ENCODE measurements around the gene TCF7L2.

Gene TCF7L2

DNA sequence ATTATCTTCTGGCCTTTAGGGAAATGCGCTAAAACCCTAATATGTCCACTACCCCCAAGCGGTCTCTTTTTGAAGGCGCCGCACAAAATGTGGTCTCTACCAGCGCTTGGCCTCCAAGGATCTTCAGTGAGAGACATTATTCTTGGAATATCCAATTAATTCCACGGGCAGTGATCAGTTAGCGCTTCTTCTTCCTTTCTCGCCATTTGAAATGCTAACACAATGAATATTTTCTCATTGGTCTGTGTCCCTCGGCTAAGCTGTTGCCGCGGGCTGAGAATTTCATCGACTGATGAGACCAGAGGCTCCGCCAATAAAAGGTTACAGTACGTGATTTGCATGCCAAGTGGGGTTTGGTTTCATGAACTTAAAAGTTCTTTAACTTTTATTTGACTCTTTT is 169.8 kb downstream of the TCF7L2 start:
- no peaks in the 10 kb centered on the region for H3K9me3 Mint-ChIP-seq
- H3K27ac Mint-ChIP-seq, result no peak overlapping the region
- H3K4me3 Mint-ChIP-seq, result no peak overlapping the region
- H3K36me3 Mint-ChIP-seq (ENCODE audit: low read depth), result no peaks in the 10 kb centered on the region
- peaks cover 19% of the 10 kb centered on the region for H3K27me3 Mint-ChIP-seq (ENCODE audit: low read depth)
- H3K4me1 Mint-ChIP-seq (ENCODE audit: low read depth), result no peaks in the 10 kb centered on the region
- DNase-seq (ENCODE audit: low spot score), result no peak

DNA sequence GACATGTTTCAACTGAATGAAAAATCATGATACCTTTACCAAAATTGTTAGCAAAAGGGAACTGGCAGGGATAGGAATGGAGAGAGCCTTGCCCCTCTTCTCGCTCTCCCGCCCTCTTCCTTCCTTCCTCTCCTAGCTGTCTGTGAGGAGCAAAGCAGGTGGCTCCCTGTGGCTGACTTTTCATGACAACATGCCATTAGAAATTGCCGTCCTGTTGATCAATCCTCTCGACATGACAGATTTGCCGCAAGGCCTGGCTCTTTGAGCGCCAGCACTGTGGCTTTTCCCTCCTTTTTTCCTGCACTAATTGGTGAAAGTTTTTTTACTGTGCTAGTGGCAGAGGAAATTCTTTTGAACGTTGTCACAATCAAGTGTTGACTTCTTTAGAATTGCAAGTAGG is 171.1 kb downstream of the TCF7L2 start:
- Mint-ChIP-seq H3K9me3 (no peaks in the 10 kb centered on the region), H3K27me3 (ENCODE audit: low read depth) (peaks cover 29% of the 10 kb centered on the region), H3K4me3 (no peak overlapping the region), H3K4me1 (ENCODE audit: low read depth) (no peaks in the 10 kb centered on the region), H3K36me3 (ENCODE audit: low read depth) (no peaks in the 10 kb centered on the region), H3K27ac (no peak overlapping the region)
- no peak for DNase-seq (ENCODE audit: low spot score)

DNA sequence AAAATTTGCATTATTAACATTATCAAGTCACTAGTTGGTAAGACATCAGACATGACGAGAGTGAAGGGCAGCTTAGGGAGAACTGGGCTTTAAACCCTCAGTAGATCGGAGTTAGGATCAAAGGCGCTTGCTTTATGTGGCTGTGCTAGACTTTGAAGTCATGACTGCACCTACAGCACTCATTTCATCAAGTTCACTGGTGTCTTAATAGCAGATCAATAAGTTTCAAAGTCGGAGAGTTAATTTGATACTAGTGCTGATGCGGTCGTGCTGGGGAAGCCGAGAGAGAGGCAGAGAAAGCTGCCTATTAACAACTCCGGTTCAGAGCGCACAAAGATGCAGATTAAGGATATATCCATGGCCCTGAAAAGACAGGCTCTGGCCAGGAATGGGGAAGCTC is 172.9 kb downstream of the TCF7L2 start:
- H3K9me3 Mint-ChIP-seq, result no peaks in the 10 kb centered on the region
- peaks cover 40% of the 10 kb centered on the region for H3K27me3 Mint-ChIP-seq (ENCODE audit: low read depth)
- no peak overlapping the region for H3K4me3 Mint-ChIP-seq
- no peak for DNase-seq (ENCODE audit: low spot score)
- H3K27ac Mint-ChIP-seq, result no peak overlapping the region
- no peaks in the 10 kb centered on the region for H3K36me3 Mint-ChIP-seq (ENCODE audit: low read depth)
- H3K4me1 Mint-ChIP-seq (ENCODE audit: low read depth), result no peaks in the 10 kb centered on the region

DNA sequence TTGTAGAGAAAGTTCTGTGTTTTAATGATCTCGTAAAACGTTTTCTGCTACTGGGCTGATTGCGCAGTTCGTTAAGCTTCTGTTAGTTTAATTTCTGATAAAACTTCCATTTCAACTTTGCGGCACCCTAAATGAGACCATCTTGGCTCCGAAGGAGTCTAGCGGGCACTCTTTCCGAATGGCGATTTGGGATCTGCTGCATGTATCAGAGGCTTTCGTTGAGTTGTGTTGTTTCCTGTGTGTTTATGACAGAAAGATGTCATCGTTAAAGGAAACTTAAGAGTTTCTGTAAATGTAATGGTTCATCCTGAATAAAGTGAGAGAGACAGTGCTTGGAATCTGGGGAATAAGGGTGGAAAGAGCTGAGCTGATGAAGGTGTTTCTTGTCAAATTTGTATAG is 174.7 kb downstream of the TCF7L2 start:
- H3K27me3 Mint-ChIP-seq (ENCODE audit: low read depth), result peaks cover 51% of the 10 kb centered on the region
- DNase-seq (ENCODE audit: low spot score), result no peak
- H3K4me3 Mint-ChIP-seq, result no peak overlapping the region
- no peaks in the 10 kb centered on the region for H3K36me3 Mint-ChIP-seq (ENCODE audit: low read depth)
- no peaks in the 10 kb centered on the region for H3K9me3 Mint-ChIP-seq
- no peak overlapping the region for H3K27ac Mint-ChIP-seq
- no peaks in the 10 kb centered on the region for H3K4me1 Mint-ChIP-seq (ENCODE audit: low read depth)

DNA sequence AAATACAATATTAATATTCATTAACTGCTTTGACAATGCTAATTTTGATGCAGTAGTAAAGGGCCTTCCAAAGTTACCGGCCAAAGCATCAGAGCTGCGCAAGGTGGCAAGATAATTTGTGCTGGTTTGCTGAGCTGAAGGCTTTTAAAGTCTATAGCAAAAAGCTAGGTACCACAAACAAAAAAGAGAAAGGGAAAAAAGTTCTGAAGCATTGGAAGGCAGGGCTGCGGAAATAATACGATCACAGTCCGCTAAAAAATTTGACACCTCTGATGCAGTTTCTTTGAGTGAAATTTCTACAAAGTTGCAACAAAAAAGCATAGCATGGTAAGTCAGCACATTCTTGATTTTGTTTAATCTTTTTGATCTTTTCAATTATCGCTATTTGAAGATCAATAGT is 175.6 kb downstream of the TCF7L2 start:
- H3K4me3 Mint-ChIP-seq, result no peak overlapping the region
- H3K27ac Mint-ChIP-seq, result no peak overlapping the region
- DNase-seq (ENCODE audit: low spot score), result no peak
- no peaks in the 10 kb centered on the region for H3K4me1 Mint-ChIP-seq (ENCODE audit: low read depth)
- H3K27me3 Mint-ChIP-seq (ENCODE audit: low read depth), result peaks cover 52% of the 10 kb centered on the region
- H3K36me3 Mint-ChIP-seq (ENCODE audit: low read depth), result no peaks in the 10 kb centered on the region
- H3K9me3 Mint-ChIP-seq, result no peaks in the 10 kb centered on the region

DNA sequence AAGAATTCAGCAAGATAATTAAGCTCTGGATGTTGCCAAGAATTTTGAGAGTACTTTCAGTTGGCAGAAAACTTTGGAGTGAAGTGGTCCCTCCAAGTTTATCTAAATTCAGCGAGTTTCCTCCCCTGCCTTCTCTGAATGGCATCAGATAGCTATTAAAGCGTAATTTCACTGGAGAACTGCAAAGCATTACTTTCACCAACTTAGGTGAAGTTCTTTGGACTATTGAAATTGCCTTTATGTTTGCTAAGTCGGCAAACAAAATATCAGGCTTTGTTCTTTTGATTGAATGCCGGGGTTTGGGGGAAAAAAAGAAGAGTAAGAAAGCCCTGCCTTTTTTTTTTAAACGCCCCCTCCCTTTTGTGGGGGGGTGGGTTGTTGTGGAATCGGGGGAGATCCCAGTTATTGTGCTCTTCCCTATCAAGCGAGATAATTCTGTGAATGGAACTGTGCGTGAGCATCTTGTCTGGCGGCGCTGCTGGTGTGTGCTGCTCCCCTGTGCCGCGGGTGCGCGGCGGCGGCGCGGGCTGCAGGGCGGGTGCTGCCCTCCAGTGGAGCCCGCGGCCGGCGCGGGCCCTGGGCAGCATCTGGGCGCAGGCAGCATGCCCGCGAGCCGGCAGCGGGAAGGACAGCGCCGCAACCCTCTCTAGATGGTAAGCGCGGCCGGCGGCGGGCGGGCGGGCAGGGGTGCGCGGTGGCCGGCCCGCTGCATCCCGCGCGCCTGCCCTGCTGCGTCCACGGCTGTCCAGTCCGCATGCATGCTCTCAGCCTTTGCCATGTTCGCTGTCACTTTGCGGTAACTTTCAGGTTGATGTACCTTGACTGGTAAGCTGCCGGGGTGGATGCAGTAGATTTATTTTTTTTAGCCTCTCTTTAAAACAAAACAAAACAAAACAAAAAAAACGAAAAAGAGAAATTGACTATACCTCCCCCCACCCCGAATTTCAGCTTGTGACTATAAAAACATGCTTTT is 176.5 kb downstream of the TCF7L2 start:
- H3K27me3 Mint-ChIP-seq (ENCODE audit: low read depth), result peaks cover 52% of the 10 kb centered on the region
- peak; percentile 12 for DNase-seq (ENCODE audit: low spot score)
- no peaks in the 10 kb centered on the region for H3K36me3 Mint-ChIP-seq (ENCODE audit: low read depth)
- H3K4me3 Mint-ChIP-seq, result no peak overlapping the region
- H3K9me3 Mint-ChIP-seq, result no peaks in the 10 kb centered on the region
- H3K4me1 Mint-ChIP-seq (ENCODE audit: low read depth), result no peaks in the 10 kb centered on the region
- no peak overlapping the region for H3K27ac Mint-ChIP-seq

DNA sequence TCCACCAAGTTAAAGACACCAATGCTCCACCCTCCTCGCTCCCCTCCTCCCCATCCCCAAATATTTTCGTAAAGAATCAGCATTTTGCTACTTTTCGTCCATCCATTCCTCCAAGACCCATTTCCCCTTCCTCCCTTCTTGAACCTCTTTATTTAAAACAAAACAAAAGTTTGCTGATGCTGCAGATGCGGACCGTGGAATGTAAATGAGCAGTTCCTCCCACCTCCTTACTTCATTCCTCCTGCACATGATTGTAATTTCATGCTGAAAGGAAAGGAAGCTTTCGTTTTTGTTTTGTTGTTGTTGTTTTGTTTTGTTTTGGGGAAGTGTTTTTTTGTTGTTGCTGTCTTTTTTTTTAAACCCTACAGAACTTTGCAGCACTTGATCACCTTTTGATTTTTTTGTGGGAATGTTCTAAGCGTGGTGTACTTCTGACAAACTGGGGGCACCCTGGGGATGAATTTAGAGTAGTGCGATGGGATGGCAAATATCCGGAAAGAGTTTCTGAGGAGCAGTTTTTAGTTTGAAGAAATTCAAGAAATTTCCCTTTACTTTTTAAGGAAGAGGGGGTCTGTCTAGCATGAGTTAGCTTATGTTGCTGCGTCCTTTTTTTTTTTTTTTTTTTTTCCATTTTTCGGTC is 177.3 kb downstream of the TCF7L2 start:
- H3K27me3 Mint-ChIP-seq (ENCODE audit: low read depth), result peaks cover 52% of the 10 kb centered on the region
- no peak for DNase-seq (ENCODE audit: low spot score)
- H3K27ac Mint-ChIP-seq, result no peak overlapping the region
- no peaks in the 10 kb centered on the region for H3K36me3 Mint-ChIP-seq (ENCODE audit: low read depth)
- no peaks in the 10 kb centered on the region for H3K4me1 Mint-ChIP-seq (ENCODE audit: low read depth)
- no peaks in the 10 kb centered on the region for H3K9me3 Mint-ChIP-seq
- no peak overlapping the region for H3K4me3 Mint-ChIP-seq

DNA sequence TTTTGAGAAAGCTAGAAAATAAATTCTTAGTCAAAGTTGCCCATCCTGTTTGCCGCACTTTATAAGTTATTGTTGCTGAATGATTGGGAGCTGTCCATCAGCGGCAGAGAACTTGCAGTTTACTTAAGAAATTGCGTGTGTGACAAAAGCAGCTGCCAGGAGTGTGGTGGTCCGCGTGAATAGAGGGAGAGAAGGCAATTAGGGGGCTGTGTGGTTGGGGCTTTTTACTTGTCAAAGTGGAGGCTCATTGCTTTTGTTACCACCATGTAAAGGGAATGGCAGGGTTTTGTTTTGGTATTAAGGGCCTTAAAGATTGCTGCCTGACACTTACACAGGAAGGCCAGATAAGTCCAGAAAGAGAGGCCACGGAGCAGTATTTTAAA is 177.8 kb downstream of the TCF7L2 start:
- Mint-ChIP-seq H3K36me3 (ENCODE audit: low read depth) (no peaks in the 10 kb centered on the region), H3K27me3 (ENCODE audit: low read depth) (peaks cover 52% of the 10 kb centered on the region), H3K4me3 (no peak overlapping the region), H3K4me1 (ENCODE audit: low read depth) (no peaks in the 10 kb centered on the region), H3K27ac (no peak overlapping the region), H3K9me3 (no peaks in the 10 kb centered on the region)
- no peak for DNase-seq (ENCODE audit: low spot score)

DNA sequence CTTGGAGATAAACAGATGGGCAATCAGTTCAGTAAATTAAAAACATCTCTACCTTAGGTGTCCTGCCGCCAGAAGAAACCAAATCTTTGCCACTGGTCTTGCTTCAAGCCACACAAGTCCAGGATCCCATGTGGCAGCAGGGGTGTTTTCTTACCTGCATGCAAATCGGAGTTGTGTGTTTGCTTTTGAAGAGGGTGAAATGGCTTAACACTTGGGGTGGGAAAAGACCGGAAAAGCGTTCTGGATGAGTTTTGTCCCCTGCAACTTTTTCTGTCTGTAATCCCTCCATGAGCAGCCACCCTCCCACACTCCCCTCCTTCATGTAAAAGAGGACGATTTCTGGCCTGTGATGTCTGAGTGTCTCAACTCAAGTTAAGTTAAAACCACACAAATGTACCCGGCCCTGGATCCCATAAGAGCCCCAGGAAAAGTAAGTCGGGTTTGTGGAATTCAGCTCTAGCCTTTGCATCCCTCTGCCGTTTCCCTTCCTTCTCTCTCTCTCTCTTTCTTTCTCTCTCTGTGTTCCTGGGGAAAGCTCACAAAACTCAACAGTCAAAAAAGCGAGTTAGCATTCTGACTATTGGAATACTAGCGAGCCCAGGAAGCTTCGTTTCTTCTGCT is 178.5 kb downstream of the TCF7L2 start:
- H3K36me3 Mint-ChIP-seq (ENCODE audit: low read depth), result no peaks in the 10 kb centered on the region
- no peak overlapping the region for H3K27ac Mint-ChIP-seq
- no peak overlapping the region for H3K4me3 Mint-ChIP-seq
- H3K27me3 Mint-ChIP-seq (ENCODE audit: low read depth), result peaks cover 50% of the 10 kb centered on the region
- no peaks in the 10 kb centered on the region for H3K4me1 Mint-ChIP-seq (ENCODE audit: low read depth)
- no peaks in the 10 kb centered on the region for H3K9me3 Mint-ChIP-seq
- DNase-seq (ENCODE audit: low spot score), result no peak

DNA sequence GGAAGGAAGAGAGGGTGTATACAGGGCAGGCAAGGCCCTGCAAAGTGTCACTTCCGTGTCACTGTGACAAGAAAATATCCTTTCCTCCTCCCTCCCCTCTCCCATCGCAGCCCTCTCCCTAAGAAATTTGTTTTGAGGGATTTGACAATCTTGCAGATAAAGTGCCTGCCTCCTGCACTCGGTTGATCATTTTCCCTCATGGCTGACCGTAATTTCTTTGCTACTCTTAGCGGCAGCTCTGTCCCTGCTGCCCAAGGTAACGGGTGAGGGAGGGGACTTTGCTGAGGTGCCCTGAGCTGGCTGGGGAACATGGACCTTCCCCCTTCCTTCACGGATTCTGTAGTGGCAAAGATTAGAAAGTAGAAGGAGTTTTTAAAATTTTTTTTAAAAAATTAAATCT is 179.1 kb downstream of the TCF7L2 start:
- Mint-ChIP-seq H3K4me1 (ENCODE audit: low read depth) (no peaks in the 10 kb centered on the region), H3K9me3 (no peaks in the 10 kb centered on the region), H3K27ac (no peak overlapping the region), H3K4me3 (no peak overlapping the region), H3K27me3 (ENCODE audit: low read depth) (peaks cover 45% of the 10 kb centered on the region), H3K36me3 (ENCODE audit: low read depth) (no peaks in the 10 kb centered on the region)
- DNase-seq (ENCODE audit: low spot score), result no peak

DNA sequence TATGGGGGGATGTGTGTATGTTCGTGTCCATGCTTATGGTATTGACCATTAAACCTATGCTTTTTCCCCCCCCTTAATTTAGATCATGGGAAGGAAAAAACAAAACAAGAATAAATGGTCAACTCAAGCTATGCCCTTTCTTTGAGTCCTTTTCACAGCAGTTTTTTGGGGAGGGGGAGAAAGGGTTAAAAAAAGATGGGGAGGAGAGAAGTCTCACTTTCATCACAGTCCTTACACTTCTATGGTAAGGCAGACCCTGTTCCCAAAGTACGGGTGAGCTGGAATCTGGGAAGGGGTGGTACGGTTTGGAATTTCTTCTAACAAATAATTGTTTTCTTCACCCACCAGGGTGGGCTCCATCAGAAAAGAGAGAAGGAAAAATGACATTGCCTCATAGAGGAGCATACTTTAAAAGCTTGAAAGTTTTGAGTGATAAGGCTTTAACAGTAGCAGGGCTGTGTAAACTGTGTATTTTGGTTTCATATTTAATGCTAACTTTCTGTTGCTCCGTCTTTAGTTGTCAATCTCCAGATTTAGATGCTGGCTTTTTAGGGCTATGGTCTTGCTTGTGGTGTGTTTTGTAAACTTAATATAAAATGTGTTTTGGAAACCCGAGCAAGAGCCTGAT is 180.1 kb downstream of the TCF7L2 start:
- Mint-ChIP-seq H3K27me3 (ENCODE audit: low read depth) (peaks cover 40% of the 10 kb centered on the region), H3K9me3 (no peaks in the 10 kb centered on the region), H3K4me1 (ENCODE audit: low read depth) (no peaks in the 10 kb centered on the region), H3K4me3 (no peak overlapping the region), H3K27ac (no peak overlapping the region), H3K36me3 (ENCODE audit: low read depth) (no peaks in the 10 kb centered on the region)
- DNase-seq (ENCODE audit: low spot score), result no peak

DNA sequence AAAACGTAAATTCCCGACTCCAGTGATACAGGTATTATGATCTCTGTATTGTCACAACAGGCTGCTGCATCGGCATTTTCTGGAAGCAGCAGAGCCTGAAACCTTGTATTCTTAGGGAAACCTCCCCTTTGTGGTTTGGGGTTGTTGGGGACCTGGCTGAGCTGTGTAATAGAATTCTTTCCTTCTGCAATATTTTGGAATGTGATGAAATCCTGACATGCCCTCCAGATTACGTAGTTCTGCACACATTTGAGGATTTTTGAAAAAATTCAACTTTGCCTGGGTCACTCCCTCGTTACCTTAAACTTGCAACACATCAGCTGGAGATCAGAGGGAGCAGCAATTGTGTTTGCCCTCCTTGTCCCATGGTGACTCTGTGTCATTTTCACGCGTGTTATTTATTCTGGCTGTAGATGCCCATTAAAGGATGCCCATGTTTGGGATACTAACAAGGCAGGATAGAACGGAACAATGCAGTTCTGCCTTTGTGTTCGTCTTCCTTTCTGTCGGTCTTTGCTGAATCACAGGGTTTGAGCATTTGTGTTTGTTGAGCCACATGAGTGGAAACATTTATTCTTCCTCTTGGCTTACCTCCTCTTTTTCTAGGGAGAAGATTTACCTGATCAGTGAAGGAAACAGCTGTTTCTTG is 181.7 kb downstream of the TCF7L2 start:
- Mint-ChIP-seq H3K4me3 (no peak overlapping the region), H3K36me3 (ENCODE audit: low read depth) (no peaks in the 10 kb centered on the region), H3K9me3 (no peaks in the 10 kb centered on the region), H3K27ac (no peak overlapping the region), H3K27me3 (ENCODE audit: low read depth) (peaks cover 26% of the 10 kb centered on the region), H3K4me1 (ENCODE audit: low read depth) (no peaks in the 10 kb centered on the region)
- DNase-seq (ENCODE audit: low spot score), result no peak

DNA sequence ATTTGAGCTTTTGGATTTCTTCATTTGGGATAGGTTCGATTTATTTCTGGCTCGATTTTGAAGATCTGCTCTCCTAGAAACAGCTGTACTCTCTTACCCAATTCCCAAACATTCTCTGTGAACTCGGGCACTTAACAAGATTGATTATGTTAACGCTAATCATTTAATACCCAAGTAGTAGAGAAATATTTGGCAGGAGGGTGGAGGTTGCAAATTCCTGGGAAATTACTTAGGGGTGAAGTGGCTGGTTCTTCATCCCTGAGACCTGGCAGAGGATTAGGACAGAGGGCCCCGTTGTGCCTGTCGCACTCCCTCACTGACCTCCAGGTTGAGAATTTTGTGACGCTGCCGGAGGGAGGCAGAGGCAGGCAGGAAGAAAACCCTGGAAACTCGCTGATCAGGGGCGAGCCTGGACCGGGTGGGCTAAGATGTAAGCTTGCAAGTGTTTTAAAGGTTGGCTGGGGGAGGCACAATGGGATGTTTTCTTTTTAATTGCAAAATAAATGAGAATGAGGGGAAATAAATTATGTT is 182.6 kb downstream of the TCF7L2 start:
- Mint-ChIP-seq H3K4me3 (no peak overlapping the region), H3K27ac (no peak overlapping the region), H3K9me3 (no peaks in the 10 kb centered on the region), H3K4me1 (ENCODE audit: low read depth) (no peaks in the 10 kb centered on the region), H3K36me3 (ENCODE audit: low read depth) (no peaks in the 10 kb centered on the region), H3K27me3 (ENCODE audit: low read depth) (peaks cover 17% of the 10 kb centered on the region)
- no peak for DNase-seq (ENCODE audit: low spot score)

All from T-helper 2 cell treated with Interferon-gamma antibody and Interleukin-4, amounts not matched to agents 5 μg/mL and 100 μg/mL, for 36 hours (primary cell).